Body of pancreas (tissue), 4 donors: ENCODE results near the gene F13B.

Experiments
- CTCF ChIP-seq, 7 experiments: fragments of 450-650 bp in 4 of 7; fragments of 200-600 bp in 3 of 7; sonication (generic) in 3 of 7; IDR thresholded peaks; one replicate each; pipeline ENCODE4 v1.5.1; 2016 to 2019; ENCODE audit warnings: antibody characterized with exemption in 7 of 7
- POLR2A ChIP-seq, 3 donors: fragments of 450-650 bp; IDR thresholded peaks; one replicate each; pipeline ENCODE4 v1.6.1; 2016; ENCODE audit warnings: antibody characterized with exemption in 3 of 3, mild to moderate bottlenecking in 2 of 3

- no peak for TF ChIP-seq CTCF (IDR thresholded peaks at IDR 0.05)
- no peak for TF ChIP-seq POLR2A (IDR thresholded peaks at IDR 0.05)
Measured at GRCh38 chr1:197096137-197096536, 29.1 kb upstream of the F13B start.
